ENCODE data around the gene PHF5A.

DNA sequence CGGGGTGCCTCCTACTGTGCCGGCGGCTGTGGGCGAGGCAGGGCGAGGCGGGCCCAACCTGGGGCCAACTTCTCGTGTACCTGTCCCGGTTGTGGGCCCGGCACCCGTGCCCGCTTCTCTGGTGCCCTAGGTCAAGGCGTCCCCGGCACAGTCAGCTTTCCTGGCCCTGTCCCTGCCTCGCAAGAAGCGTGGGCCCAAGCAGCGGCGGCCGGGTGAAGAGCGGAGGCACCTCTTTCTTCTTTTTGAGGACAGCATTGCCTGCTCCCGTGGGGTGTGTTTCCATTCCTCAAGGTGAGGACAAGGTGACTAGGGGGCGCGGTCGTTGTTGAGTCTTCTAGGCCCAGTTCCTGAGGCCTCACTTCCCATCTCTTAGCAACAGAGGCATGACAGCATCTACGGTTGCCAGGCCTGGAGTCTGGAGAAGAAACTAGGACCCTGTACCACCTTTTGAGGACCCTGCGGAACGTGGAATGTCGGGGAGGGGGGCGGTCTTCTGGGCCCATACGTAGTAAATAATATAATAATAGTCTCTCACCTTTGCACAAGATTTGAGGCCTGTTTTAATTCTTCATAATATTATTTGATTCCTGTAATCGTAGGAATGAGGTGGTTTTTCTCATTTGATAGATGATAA lies 843 bp upstream of the PHF5A start:
- no peak for TF ChIP-seq POLR2A (IDR thresholded peaks at IDR 0.05; ENCODE audit: low read depth, low read length)
- TF ChIP-seq, protein P1, sequence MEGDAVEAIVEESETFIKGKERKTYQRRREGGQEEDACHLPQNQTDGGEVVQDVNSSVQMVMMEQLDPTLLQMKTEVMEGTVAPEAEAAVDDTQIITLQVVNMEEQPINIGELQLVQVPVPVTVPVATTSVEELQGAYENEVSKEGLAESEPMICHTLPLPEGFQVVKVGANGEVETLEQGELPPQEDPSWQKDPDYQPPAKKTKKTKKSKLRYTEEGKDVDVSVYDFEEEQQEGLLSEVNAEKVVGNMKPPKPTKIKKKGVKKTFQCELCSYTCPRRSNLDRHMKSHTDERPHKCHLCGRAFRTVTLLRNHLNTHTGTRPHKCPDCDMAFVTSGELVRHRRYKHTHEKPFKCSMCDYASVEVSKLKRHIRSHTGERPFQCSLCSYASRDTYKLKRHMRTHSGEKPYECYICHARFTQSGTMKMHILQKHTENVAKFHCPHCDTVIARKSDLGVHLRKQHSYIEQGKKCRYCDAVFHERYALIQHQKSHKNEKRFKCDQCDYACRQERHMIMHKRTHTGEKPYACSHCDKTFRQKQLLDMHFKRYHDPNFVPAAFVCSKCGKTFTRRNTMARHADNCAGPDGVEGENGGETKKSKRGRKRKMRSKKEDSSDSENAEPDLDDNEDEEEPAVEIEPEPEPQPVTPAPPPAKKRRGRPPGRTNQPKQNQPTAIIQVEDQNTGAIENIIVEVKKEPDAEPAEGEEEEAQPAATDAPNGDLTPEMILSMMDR (IDR thresholded peaks at IDR 0.05; ENCODE audit: extremely low read depth in 1 of 2, insufficient read depth in 1 of 2, low read depth in 1 of 2, low read length in 2 of 2), result no peak
- no peak for TF ChIP-seq EZH2 (IDR thresholded peaks at IDR 0.05; ENCODE audit: borderline replicate concordance, low read depth, low read length, severe bottlenecking)
- TF ChIP-seq FOS (IDR thresholded peaks at IDR 0.05; ENCODE audit: borderline replicate concordance, insufficient read depth, low read length), result no peak
- TF ChIP-seq POLR2AphosphoS5 (IDR thresholded peaks at IDR 0.05; ENCODE audit: insufficient read depth, low read depth, low read length), result no peak
- TF ChIP-seq JUN (IDR thresholded peaks at IDR 0.05; ENCODE audit: borderline replicate concordance, insufficient read depth, insufficient read length, low read depth), result no peak

All from endothelial cell of umbilical vein (primary cell).